Kidney (tissue), 14 donors: ENCODE data around the gene STAU1. TPM values are rescaled to one million over a fixed set of nuclear protein-coding genes. Genes with fewer than 3 reads are reported as not detected.
"Not testable (repeated sequence)": the region's sequence is repeated elsewhere in the genome, so short reads cannot be mapped to it uniquely, and the experiment has no call there.

Experiments
- DNase-seq, 5 donors: peaks; one replicate each; pipeline ENCODE4 v3.0.0-alpha.2; 2013 to 2020
- FAIRE-seq: peaks from 2 replicates; lab custom pipeline; 2012; peaks lifted over from hg19 to GRCh38; lab: Jason Lieb, UNC
- H3K27ac ChIP-seq, 2 donors: one replicate each; pipeline ENCODE4 v1.7.0; 2013; ENCODE audit warnings: low read depth in 2 of 2, low read length in 2 of 2, inconsistent platforms in 1 of 2
- H3K27me3 ChIP-seq: one replicate; pipeline ENCODE4 v1.7.1; 2013; ENCODE audit warnings: low read length, inconsistent platforms; ENCODE audit not compliant: control insufficient read depth, insufficient read depth
- H3K36me3 ChIP-seq, 3 donors: one replicate each; pipeline versions ENCODE4 v1.7.0 to v1.7.1; 2013; ENCODE audit warnings: low read length in 3 of 3, control low read depth in 1 of 3, inconsistent platforms in 1 of 3; ENCODE audit not compliant: insufficient read depth in 3 of 3, control insufficient read depth in 2 of 3
- H3K4me1 ChIP-seq, 3 donors: one replicate each; pipeline versions ENCODE4 v1.7.0 to v1.7.1; 2013; ENCODE audit warnings: low read length in 3 of 3, inconsistent platforms in 1 of 3, low read depth in 1 of 3; ENCODE audit not compliant: control insufficient read depth in 2 of 3, insufficient read depth in 2 of 3
- H3K4me3 ChIP-seq, 3 donors: one replicate each; pipeline versions ENCODE4 v1.7.0 to v1.8.1; 2013; ENCODE audit warnings: low read length in 3 of 3, control low read depth in 1 of 3, inconsistent platforms in 1 of 3
- H3K9ac ChIP-seq, 3 donors: one replicate each; pipeline versions ENCODE4 v1.7.0 to v1.7.1; 2013; ENCODE audit warnings: low read length in 3 of 3, control low read depth in 1 of 3, inconsistent platforms in 1 of 3
- H3K9me3 ChIP-seq, 3 donors: one replicate each; pipeline versions ENCODE4 v1.7.0 to v1.7.1; 2013; ENCODE audit warnings: low read length in 3 of 3, control low read depth in 1 of 3, inconsistent platforms in 1 of 3; ENCODE audit not compliant: control insufficient read depth in 2 of 3, insufficient read depth in 1 of 3
- CTCF ChIP-seq: IDR thresholded peaks from 3 replicates; pipeline ENCODE4 v1.5.1; 2012; ENCODE audit warnings: mild to moderate bottlenecking, moderate library complexity, borderline replicate concordance; ENCODE audit not compliant: insufficient read depth; ENCODE audit errors: extremely low read depth
- intact Hi-C: fragments of 100-400 bp; cut with DNase I; formaldehyde crosslinking; loops from one replicate; pipeline ENCODE4 v1.11.1; 2022
- polyA plus RNA-seq: library from polyadenylated mRNA; stranded (reverse); fragments of 350-450 nt; fragmentation: Illumina TruSeq; extraction: RNeasy Lipid Tissue Mini Kit (QIAGEN cat#74804); gene quantifications from one replicate; pipeline ENCODE4 v1.2.3, GENCODE V29; 2014; ENCODE audit warnings: low read depth, low replicate concordance; ENCODE audit not compliant: insufficient read depth
- total RNA-seq: library from RNA; stranded (reverse); fragmentation: NEBNext Ultra II Directional; extraction: Animal tissue kit (Norgen Biotek cat#: 25700); gene quantifications from one replicate; pipeline ENCODE4 v1.2.1, GENCODE V29; 2021
- donor health status: control.
- donor health status: control.
- donor health status: control.
- donor health status: control.
- donor health status: control.
- donor health status: DM: yes; HTN: yes; CAD: no.
- donor health status: Normal renal cell carcinoma (clear cell type).

STAU1 gene
- total and polyA plus RNA-seq, 2 donors from 2014 or later = 53.3 to 85.4 TPM

GRCh38 chr20:49112596-49113274, 75.4 kb downstream of the STAU1 start:
- no peak for TF ChIP-seq CTCF
- peaks cover 7 to 43% (median 24%) of the 10 kb centered on the region in 3 donors for H3K36me3 ChIP-seq
- no peak overlapping the region for H3K27ac ChIP-seq
- H3K9me3 ChIP-seq = no peaks in the 10 kb centered on the region
- intact Hi-C loops = no loop called here
- no peak for FAIRE-seq
- no peaks in the 10 kb centered on the region for H3K4me1 ChIP-seq
- H3K27me3 ChIP-seq = no peaks in the 10 kb centered on the region
- H3K9ac ChIP-seq = no peak overlapping the region
- no peak overlapping the region for H3K4me3 ChIP-seq
- DNase-seq = no peak

- H3K27ac ChIP-seq = no peak overlapping the region
- intact Hi-C loops = no loop called here
- no peak for TF ChIP-seq CTCF
- H3K36me3 ChIP-seq = peaks cover 4 to 30% (median 14%) of the 10 kb centered on the region in 3 donors
- no peak for FAIRE-seq
- DNase-seq = no peak
- no peaks in the 10 kb centered on the region for H3K9me3 ChIP-seq
- H3K27me3 ChIP-seq = no peaks in the 10 kb centered on the region
- H3K4me3 ChIP-seq = no peak overlapping the region
- H3K4me1 ChIP-seq = no peaks in the 10 kb centered on the region
- no peak overlapping the region for H3K9ac ChIP-seq
Measured at GRCh38 chr20:49110767-49111694, 77.1 kb downstream of the STAU1 start.

GRCh38 chr20:49106328-49106727, 81.8 kb downstream of the STAU1 start:
- Histone ChIP-seq H3K27ac (no peak overlapping the region), H3K4me1 (no peaks in the 10 kb centered on the region), H3K9ac (no peak overlapping the region), H3K9me3 (no peaks in the 10 kb centered on the region), H3K27me3 (no peaks in the 10 kb centered on the region), H3K36me3 (peaks cover 0 to 13% (median 12%) of the 10 kb centered on the region in 3 donors), H3K4me3 (no peak overlapping the region)
- intact Hi-C loops = no loop called here
- TF ChIP-seq CTCF = no peak
- FAIRE-seq (no peak), DNase-seq (no peak)

- DNase-seq, H3K9me3 ChIP-seq, H3K4me1 ChIP-seq, H3K27me3 ChIP-seq, H3K27ac ChIP-seq, H3K9ac ChIP-seq, FAIRE-seq, H3K4me3 ChIP-seq, intact Hi-C loops: not testable (repeated sequence)
- peaks cover 3 to 13% (median 9%) of the 10 kb centered on the region in 3 donors for H3K36me3 ChIP-seq
Measured at GRCh38 chr20:49104979-49105547, 83.1 kb downstream of the STAU1 start.
